Keratinocyte (primary cell): ENCODE data around the gene JPT2.

Source experiments
- EZH2 ChIP-seq: IDR thresholded peaks from one replicate; pipeline ENCODE4 v1.6.1; 2012; ENCODE audit warnings: inconsistent platforms, mild to moderate bottlenecking, low read length, moderate library complexity
- TF ChIP-seq, protein P1 (sequence below), 3 experiments: IDR thresholded peaks in 1 of 3; conservative IDR thresholded peaks in 1 of 3; optimal IDR thresholded peaks in 1 of 3; 2 replicates in 2 of 3; 3 replicates in 1 of 3; pipeline versions ENCODE3 to v1.5.1; 2011; ENCODE audit warnings: low read length in 3 of 3, mild to moderate bottlenecking in 3 of 3, moderate library complexity in 2 of 3, control low read depth in 1 of 3, inconsistent platforms in 1 of 3; ENCODE audit not compliant: insufficient read depth in 2 of 3; ENCODE audit errors: extremely low read depth in 1 of 3

- TF ChIP-seq, protein P1, sequence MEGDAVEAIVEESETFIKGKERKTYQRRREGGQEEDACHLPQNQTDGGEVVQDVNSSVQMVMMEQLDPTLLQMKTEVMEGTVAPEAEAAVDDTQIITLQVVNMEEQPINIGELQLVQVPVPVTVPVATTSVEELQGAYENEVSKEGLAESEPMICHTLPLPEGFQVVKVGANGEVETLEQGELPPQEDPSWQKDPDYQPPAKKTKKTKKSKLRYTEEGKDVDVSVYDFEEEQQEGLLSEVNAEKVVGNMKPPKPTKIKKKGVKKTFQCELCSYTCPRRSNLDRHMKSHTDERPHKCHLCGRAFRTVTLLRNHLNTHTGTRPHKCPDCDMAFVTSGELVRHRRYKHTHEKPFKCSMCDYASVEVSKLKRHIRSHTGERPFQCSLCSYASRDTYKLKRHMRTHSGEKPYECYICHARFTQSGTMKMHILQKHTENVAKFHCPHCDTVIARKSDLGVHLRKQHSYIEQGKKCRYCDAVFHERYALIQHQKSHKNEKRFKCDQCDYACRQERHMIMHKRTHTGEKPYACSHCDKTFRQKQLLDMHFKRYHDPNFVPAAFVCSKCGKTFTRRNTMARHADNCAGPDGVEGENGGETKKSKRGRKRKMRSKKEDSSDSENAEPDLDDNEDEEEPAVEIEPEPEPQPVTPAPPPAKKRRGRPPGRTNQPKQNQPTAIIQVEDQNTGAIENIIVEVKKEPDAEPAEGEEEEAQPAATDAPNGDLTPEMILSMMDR (optimal IDR thresholded peaks at IDR 0.05 in 1 of 3, IDR thresholded peaks at IDR 0.05 in 1 of 3, conservative IDR thresholded peaks at IDR 0.05 in 1 of 3; ENCODE audit: extremely low read depth in 1 of 3, insufficient read depth in 2 of 3, low read length in 3 of 3): no peak
- no peak for TF ChIP-seq EZH2
Measured at GRCh38 chr16:1669698-1670097, 8.4 kb upstream of the JPT2 start.
